GM04504 (cell line): ENCODE data around the gene ZNF14.
"Not testable (repeated sequence)": the region's sequence is repeated elsewhere in the genome, so short reads cannot be mapped to it uniquely, and the experiment has no call there.

ENCODE experiments used
- DNase-seq: peaks from one replicate; pipeline ENCODE4 v3.0.0-alpha.2; 2012; ENCODE audit warnings: low read depth

The ZNF14 gene

DNA sequence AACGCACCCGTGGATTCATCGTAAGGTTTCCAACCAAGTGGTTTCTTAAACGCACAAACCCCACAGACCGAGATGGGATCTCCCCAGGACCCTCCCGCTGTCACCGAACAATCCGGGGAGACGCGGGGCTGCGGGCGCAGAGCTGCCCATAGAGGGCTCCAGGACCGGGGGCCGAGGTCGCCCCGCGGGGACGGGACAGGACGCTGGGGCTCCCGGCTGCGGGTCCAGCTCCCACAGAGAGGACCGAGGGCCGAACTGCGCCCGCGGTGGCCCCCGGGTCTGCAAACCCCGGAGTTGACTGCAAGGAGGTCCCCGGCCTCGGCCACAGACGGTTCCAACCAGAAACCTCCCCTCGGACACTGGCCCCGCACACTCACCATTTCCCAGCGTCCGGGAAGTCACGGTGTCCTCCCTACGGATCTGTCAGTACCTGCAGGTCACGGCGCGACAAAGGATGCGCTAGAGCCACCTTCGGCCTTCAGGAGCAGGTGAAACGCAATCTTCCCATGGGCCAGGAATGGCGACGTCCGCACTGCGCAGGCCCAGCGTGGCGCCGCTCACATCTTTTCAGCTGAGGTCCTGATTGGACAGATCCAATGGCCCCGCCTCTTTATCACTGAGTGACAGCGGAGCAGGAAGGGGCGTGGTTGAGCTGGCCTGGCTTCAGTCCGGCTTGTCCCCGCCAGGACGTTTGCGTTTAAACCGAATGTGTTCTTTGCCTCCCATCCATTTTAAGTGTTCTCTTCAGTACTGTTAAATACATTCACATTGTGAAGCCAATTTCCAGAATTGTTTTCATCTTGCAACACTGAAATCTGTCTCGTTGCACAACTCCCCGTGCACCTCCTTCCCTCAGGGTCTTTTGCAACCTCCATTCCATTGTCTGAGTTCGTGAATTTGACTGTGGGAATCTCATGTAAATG lies at the start of gene ZNF14:
Gene ZNF14, minus strand, starts transcription at position 534 of the 923 bp plus-strand sequence. Its CDS starts 154 bp downstream, at position 380.
- DNase-seq: peak; percentile 82

DNA sequence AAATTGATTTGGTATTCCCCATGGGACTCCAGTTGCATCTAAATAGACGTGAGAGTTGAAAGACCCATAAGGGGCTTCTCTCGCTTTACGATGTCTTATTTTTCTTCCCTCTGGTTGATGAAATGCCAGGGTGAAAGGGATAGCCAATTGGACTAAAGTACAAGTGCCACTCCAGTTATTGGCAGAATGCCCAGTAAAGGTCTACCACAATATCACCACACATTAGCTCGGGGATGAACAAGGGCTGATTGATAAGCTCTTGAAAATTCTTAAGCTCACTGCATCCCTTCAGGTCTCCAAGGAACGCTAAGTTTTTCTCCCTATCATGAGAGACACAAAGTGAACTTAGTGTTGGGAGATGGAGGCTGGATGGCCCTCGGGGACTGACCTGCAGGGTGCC lies 48.9 kb upstream of the ZNF14 start:
- DNase-seq: not testable (repeated sequence)

DNA sequence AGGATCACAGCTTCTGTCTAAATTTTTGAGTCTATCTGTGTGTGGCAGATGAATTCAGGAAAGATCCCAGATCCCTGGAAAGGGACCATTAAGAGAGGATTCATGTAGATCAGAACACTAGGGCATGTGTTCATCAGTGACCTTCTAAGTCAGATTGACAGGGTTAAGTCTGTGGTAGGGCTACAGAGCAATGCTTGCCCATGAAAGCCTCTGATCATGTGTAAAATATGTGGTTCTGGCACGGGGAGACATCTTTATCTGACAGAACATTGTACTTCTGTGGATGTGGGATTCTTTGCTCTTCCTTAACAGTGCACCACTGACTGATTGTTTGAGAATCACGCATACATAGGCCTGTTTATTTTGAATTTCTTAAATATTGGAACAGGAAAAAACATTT lies 45.8 kb upstream of the ZNF14 start:
- DNase-seq: no peak

DNA sequence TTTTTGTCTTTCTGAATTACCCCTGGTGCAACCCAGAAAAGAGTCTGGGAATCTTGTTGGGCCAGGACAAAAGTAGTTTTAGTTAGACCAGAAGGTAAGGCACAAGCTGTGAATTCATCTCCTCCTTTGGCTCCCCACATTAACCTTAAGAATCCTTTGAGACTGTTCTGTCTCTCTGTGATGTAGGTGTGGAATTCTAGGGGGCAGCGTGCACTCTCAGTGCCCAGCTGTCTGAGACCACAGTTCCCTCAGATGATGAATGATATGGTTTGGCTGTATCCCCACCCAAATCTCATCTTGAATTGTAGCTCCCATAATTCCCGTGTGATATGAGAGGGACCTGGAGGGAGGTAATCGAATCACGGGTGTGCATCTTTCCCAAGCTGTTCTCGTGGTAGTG lies 44.8 kb upstream of the ZNF14 start:
- DNase-seq: no peak

DNA sequence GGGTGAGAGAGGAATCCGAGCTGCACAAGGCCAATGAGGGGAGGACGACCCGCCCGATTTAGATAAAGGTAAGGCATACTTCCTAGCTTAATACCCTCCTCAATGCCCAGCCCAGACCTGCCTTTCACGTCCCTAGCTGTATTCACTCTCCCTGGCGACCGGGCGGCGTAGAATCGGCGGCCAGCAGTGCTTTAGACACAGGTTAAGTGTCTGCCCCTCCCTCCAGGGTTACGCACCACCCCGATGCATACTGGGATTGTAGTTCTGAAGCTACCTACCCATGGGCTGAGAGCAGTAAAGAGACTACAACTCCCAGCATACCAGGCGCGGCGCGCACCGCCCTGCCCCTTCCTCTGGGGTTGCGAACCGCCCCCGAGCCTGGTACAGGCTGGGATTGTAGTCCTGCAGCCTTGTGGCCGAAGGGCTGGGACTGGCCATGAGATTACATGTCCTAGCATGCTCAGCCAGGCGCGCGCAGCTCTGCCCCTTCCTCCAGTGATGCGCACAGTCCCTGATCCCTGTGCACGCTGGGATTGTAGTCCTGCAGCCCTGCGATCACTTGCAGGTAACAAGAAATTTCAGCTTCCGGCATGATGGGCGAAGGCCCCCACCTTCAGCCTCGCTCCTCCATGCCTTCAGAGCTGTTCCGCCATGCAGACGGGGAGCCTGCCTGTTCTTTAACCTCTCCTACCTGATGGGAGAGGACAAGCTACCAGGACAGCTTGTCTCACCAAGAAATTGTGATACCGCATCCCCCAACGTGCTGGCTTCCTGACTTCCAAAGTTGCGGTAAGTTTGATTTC lies 43.5 kb upstream of the ZNF14 start:
- DNase-seq: peak; percentile 97

DNA sequence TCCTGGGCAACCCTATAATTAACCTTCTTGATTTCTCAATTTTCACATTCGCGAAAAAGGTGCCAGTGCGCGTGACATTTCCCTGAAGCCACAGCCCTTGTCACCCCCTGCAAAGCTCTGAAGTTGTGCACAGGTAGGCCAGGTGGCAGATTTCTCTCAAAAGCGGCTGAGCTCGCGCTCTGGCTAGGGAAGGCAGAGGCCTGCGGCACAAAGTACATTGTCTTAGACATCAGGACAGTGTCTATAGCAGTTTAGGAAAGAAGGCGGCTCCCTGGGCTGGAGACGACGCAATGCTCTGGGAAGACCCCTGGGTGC lies 42.9 kb upstream of the ZNF14 start:
- DNase-seq: no peak

DNA sequence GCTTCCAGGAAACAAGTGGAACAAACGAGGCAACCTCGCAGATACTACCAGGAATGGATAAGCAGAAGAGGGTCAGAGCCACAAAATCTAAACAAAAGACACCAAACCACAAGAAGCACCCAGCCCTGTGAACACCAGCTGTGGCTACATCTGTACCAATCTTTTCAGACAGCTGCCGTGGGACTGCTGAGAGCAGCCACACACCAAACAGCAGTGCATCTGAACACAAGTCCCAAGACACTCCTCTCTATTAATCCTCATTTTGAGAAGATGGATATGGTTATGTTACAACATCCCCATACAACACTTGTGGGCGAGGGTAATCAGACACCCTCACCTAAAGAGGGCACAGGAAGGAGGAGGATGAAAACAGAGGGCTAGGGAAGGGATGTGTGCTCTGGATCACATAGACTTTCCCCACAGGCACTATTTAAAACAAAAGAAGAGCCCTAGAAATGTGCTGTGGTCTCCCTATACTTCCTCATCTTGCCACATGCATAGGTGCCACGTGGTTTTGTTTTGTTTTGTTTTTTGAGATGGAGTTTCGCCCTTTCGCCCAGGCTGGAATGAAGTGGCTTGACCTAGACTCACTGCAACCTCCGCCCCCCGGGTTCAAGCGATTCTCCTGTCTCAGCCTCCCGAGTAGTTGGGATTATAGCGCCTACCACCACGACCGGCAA lies 41.6 kb upstream of the ZNF14 start:
- DNase-seq: no peak

DNA sequence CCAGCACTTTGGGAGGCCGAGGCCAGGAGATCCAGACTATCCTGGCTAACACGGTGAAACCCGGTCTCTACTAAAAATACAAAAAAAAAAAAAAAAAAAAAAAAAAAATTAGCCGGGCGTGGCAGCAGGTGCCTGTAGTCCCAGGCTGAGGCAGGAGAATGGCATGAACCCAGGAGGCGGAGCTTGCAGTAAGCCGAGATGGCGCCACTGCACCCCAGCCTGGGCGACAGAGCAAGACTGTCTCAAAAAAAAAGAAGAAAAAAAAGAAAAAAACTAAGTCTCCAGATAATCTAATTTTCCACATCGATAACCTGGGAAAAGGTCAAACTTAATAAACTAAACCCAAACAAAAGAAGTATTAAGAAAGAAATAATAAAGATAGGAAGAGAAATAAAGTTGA lies 39.1 kb upstream of the ZNF14 start:
- not testable (repeated sequence) for DNase-seq

DNA sequence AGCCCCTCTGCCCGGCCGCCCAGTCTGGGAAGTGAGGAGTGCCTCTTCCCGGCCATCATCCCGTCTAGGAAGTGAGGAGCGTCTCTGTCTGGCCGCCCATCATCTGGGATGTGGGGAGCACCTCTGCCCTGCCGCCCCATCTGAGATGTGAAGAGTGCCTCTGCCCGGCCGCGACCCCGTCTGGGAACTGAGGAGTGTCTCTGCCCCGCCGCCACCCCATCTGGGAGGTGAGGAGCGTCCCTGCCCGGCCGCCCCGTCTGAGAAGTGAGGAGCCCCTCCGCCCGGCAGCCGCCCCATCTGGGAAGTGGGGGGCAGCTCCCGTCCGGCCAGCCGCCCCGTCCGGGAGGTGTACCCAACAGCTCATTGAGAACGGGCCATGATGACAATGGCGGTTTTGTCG lies 37.1 kb upstream of the ZNF14 start:
- DNase-seq: not testable (repeated sequence)

DNA sequence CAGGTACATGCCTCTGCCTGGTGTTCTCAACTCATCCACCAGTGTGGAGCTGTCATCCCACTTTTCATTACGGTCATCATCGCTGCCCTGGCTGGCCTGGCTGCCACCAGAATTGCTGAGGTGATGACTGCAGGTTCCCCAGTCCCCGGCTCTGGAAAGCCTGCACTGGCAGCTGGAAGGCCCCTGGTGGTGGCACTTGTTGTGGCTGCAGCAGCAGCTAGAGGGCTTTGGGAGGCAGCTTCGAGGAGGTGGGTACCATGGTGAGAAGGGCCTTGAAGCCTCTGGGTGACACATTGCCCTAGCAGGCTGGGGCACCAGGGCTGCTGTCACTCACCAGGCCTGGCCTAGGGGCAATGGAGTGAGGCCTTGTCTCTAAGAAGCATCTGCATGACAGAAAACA lies 25.3 kb upstream of the ZNF14 start:
- no peak for DNase-seq

DNA sequence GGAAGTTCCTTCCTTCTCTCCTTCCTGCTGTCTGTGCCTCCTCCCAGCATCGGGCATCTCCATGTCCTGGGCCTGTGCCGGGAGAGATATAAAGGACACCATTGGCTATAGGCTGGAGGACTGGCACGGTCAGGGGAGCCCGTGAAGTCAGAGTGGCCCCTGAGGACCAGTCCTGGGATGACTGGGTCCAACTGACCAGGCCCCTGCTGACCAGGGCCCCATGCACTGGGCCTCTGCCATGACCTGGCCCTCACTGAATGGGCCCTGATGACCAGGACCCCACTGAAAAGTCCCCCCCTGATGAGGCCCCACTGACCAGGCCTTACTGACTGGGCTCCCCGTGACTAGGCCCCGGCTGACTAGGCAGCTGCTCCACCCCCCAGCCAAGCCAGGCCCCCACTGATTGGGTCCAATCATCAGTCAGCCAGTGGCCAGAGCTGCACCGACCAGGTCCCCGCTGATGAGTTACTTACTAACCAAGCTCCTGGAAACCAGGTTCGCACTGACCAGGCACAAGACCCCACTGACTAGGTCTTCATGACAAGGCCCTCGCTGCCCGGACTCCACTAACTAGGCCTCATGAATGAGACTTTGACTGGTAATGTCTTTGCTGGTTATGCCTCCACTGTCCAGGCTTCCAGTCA lies 20.0 kb upstream of the ZNF14 start:
- DNase-seq: no peak

DNA sequence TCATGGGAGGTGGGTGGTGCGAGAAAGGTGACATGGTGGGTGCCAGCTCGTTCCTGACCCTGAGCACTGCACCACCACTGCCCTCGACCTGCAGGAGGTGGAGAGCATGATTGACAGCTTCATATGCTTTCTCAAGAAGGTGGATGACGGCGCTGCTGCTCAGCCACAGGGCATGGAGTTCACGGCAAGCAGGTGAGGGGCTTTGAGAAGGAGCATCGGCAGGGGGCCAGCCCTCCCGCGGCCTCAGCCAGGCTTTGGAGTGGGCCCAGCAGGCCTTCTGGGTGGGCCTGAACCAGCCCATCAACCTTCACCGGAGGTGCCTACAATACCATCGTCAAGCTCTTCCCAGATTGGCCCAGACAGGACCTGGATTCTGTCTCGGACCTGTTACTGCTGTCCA lies 18.9 kb upstream of the ZNF14 start:
- no peak for DNase-seq

DNA sequence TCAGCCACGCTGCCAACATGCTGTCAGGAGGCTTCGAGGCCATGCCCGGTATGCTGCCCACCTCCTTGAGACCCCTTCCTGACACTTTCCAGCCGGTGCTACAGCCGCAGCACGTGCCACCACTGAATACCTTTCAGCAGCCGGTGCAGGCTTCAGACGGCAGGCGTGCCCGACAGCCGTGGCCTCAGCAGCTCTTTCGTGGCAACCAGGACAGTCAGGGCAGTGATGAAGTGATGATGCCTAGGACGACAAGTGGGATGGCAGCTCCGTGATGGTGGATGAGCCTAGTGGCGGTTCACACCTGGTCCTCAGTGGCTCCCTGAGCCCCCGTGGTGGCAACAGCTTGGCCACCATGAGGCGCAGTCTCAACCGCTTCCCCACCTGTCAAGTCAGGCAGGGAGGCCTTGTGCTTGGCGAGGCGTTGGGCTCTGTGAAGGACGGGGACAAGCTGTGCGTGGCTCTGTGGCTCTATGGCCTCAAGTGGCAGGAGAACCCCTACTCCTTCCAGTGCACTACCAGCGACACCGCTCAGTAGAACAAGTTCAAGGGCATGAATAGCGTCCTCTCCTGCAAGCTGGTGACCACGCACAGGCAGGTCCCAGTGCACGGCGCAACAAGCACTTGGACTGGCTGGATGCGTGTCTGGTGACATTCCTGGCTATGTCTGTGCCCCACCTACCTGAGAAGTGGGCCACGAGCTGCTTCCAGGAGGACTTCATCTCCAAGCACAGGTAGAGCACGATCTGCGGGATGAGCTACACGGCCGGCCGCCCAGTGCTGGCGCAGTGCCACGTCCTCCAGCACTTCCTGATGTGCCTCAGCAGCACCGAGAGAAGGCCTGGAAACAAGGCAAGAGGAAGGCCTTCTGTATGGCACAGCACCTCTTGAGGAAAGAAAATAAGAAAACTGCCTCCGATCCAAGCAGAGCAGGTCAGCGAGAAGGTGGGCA lies 18.2 kb upstream of the ZNF14 start:
- no peak for DNase-seq

DNA sequence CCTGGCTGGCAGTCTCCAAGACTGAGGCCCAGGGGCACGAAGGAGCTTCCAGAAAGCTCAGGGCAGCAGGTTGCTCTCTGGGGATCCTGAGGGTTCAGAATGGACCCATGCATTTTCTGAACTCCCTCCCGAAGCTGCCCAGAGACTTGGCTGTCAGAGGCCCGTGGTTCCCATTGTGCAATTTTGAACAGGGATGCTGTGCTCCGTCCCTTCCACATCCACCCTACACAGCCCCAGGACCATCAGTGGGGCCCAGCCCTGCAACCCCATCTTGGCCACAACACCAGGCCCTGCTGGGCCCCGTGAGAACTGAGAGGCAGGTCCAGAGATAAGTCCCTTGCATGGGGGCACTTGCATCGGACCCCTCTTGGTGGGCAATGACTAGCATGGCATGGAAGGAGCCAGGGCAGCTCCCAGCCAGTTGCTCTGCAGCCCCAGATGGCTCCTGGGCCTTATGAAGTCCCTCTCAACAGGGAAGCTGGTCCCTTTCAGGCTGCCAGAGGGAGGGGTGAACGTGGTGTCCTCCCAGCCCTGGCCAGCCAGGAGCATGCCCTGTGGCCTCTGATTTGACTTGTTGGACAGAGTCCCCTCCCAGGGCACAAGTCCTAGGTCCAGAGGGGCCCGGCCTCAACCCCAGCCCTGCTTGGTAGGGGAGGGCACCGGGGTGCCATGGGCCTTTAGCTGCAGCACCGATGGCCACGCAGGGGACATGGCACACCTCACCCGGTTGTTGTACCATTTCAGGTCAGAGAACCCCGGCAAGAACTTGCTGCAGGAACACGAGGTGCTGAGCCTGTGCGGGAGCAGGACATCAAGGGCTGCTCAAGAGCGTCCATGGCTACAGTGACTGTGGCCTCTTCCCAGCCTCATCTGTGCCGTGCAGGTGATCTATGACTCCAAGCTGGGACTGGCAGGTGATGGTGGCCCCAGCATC lies 17.3 kb upstream of the ZNF14 start:
- DNase-seq: no peak

DNA sequence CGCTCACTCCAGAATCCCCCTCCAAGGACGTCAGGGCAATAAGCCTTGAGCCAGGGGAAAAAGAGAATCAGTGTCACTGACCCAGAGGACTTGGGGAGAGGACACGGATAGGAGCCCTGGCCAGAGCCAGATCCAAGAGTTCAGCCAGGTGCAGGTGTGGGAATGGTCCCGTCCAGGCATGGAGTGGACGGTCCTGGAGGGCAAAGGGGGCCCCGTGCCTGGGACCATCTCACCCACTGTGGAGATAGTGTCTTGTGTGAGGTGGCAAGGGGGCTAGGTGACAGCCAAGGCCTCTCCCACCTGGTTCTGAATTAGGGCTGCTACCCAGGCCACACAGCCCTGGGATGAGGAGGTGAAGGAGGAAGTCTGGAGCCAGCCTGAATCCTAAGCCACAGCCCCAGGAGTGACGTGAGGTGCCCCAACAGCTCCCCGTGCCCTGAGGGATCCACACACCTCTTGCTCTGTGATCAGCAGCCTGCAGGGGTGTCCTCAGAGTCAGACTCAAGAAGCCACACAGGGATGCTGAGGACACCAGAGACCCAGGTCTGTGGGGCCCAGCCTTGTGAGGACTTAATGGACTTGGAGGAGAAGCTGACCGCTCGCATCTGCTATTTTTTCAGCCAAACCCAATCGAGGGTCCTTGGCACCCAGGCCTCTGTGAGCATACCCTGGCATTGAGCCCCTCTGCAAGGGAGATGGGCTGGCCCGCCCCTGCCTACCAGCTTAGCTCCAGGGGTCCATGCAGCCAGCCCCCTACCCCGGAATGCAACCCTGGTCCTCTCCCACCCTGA lies 16.4 kb upstream of the ZNF14 start:
- no peak for DNase-seq

DNA sequence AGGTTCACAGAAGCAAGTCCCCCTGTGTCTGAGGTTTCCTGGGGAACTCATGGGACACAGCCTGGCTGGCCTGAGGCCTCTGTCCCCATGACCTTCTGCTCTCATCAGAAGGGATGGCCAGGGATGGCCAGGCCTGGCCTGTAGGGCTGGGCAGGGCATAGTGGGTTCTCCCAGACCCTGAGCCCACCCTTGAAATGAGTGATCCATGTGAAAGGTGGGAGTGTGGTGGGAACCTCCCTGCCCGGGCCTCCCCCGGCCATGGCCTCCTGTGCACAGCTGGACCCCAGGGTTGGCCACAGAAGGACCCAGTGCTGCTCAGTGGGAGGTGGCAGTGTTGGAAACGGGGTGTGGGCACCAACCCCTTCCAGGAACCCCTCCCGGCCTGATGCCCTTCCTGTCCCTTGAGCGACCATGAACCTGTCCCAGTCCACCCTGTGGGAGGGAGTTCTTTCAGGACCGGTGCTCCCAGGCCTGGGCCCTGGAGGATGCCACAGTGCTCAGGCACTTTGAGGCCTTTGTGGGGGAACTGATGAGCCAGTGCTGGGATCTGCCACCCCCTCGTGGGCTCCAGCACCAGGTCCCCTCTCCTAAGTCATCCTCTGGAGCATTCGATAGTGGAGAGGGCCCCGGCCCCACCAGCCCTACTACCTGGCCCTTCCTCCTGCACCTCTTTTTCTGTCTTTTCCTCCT lies 15.5 kb upstream of the ZNF14 start:
- DNase-seq: no peak

DNA sequence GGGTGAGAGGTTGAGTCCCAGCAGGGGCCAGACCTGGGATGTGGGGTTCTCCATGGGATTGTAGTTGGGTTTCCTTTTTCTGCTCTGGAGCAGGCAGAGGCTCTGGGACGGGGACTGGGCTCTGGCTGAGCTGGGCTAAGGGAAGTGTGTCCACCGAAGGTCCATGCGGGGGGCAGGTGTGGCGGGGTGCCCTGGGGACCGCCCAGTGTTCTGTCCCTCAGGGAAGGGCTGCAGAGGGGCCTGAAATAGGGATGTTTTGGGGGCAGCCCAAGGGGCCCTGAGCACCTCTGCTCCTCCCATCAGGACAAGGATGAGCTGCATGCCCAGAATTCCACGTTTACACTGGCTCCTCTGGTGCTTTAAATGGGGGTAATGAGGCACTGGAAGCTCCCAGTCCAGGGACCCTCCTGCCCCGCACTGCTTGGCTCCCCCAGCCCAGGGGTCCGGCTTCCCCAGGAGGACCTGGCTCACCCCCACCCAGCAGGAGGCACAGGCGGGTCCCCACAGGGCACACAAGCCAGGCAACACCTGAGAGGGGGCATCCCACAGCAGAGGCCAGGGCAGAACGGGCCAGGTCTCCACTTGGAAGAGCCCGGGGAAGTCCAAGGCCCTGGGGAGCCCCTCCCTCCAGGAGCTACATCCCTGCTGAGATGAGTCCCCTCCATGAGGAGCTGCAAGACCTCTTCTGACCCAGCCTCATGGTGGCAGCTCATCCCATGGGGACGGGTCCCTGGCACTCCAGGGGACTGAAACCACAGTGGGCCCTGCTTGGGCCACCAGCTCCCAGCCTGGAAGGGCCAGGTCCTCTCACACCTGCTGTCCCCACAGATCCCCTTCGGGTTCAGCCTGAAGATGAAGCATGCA lies 14.7 kb upstream of the ZNF14 start:
- no peak for DNase-seq
